ENCODE data around the gene TGM3.

TGM3 gene

GRCh38 chr20:2285613-2286012 is 10.2 kb upstream of the TGM3 start:
- H4K5ac ChIP-seq (ENCODE audit: low read length) = no peak overlapping the region
- no peak overlapping the region for H3K9ac ChIP-seq (ENCODE audit: low read length)
- DNase-seq = no peak
- no peak overlapping the region for H3K23ac ChIP-seq (ENCODE audit: low read length)
- H2BK15ac ChIP-seq (replicated peaks; ENCODE audit: low read depth) = no peak overlapping the region
- H4K8ac ChIP-seq (ENCODE audit: low read depth, low read length) = no peak overlapping the region
- H3K79me1 ChIP-seq (ENCODE audit: low read length) = no peaks in the 10 kb centered on the region
- no peak overlapping the region for H3K4ac ChIP-seq (ENCODE audit: low read depth, low read length)
- no peak overlapping the region for H3K56ac ChIP-seq (ENCODE audit: low read length)
- no peak overlapping the region for H2BK5ac ChIP-seq (ENCODE audit: low read length)
- H3K79me2 ChIP-seq (ENCODE audit: control insufficient read depth, insufficient read depth, low read length) = no peaks in the 10 kb centered on the region
- no peak overlapping the region for H3K27ac ChIP-seq (ENCODE audit: low read depth, low read length)
- H2BK120ac ChIP-seq (ENCODE audit: low read depth, low read length) = no peak overlapping the region
- no peaks in the 10 kb centered on the region for H3K36me3 ChIP-seq (ENCODE audit: control insufficient read depth, insufficient read depth, low read length)
- H3K4me2 ChIP-seq (ENCODE audit: low read length) = no peak overlapping the region
- H3K18ac ChIP-seq (ENCODE audit: low read length) = no peak overlapping the region
- H3K4me3 ChIP-seq (ENCODE audit: low read length) = no peak overlapping the region
- no peaks in the 10 kb centered on the region for H3K4me1 ChIP-seq (ENCODE audit: control insufficient read depth, low read depth, low read length)
- H2AK5ac ChIP-seq (ENCODE audit: low read length) = no peak overlapping the region
- no peaks in the 10 kb centered on the region for H3K27me3 ChIP-seq (ENCODE audit: insufficient read depth, low read length, poor library complexity)
- no CpG with 5 or more reads among the region's 4 CpGs for WGBS (ENCODE audit: extremely low coverage, insufficient coverage, low lambda C conversion rate)

- no peak overlapping the region for H3K23ac ChIP-seq (ENCODE audit: low read length)
- H2BK120ac ChIP-seq (ENCODE audit: low read depth, low read length) = no peak overlapping the region
- no peak overlapping the region for H3K4me3 ChIP-seq (ENCODE audit: low read length)
- no peak overlapping the region for H3K18ac ChIP-seq (ENCODE audit: low read length)
- no peak overlapping the region for H2AK5ac ChIP-seq (ENCODE audit: low read length)
- H3K27me3 ChIP-seq (ENCODE audit: insufficient read depth, low read length, poor library complexity) = no peaks in the 10 kb centered on the region
- WGBS (ENCODE audit: extremely low coverage, insufficient coverage, low lambda C conversion rate) = no CpG with 5 or more reads among the region's 3 CpGs
- no peak overlapping the region for H3K4me2 ChIP-seq (ENCODE audit: low read length)
- H3K4me1 ChIP-seq (ENCODE audit: control insufficient read depth, low read depth, low read length) = no peaks in the 10 kb centered on the region
- no peaks in the 10 kb centered on the region for H3K79me1 ChIP-seq (ENCODE audit: low read length)
- no peak overlapping the region for H2BK15ac ChIP-seq (replicated peaks; ENCODE audit: low read depth)
- H4K5ac ChIP-seq (ENCODE audit: low read length) = no peak overlapping the region
- no peak overlapping the region for H2BK5ac ChIP-seq (ENCODE audit: low read length)
- DNase-seq = no peak
- no peak overlapping the region for H3K56ac ChIP-seq (ENCODE audit: low read length)
- H3K79me2 ChIP-seq (ENCODE audit: control insufficient read depth, insufficient read depth, low read length) = no peaks in the 10 kb centered on the region
- no peak overlapping the region for H3K9ac ChIP-seq (ENCODE audit: low read length)
- H3K4ac ChIP-seq (ENCODE audit: low read depth, low read length) = no peak overlapping the region
- H3K27ac ChIP-seq (ENCODE audit: low read depth, low read length) = no peak overlapping the region
- no peak overlapping the region for H4K8ac ChIP-seq (ENCODE audit: low read depth, low read length)
- no peaks in the 10 kb centered on the region for H3K36me3 ChIP-seq (ENCODE audit: control insufficient read depth, insufficient read depth, low read length)
Measured at GRCh38 chr20:2287504-2287903, 8.3 kb upstream of the TGM3 start.

DNA sequence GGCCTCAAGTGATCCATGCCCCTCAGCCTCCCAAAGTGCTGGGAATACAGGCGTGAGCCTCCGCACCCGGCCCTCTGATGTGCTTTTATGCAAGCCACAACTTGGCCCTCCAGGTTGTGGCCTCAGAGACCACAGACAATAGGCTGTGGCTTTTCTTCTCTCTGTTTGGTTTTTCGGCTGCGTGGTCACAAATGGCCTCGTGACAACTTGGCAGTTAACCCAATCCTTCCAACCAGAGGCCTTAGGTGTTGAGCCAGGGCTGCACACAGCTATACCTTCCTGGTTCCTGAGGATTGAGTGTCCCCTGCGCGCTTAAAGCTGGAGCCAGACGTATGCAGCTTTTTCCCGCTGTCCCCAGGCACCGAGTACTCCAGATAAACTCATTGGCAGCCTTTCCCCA is 6.3 kb upstream of the TGM3 start:
- no peak overlapping the region for H3K56ac ChIP-seq (ENCODE audit: low read length)
- no peak overlapping the region for H3K4ac ChIP-seq (ENCODE audit: low read depth, low read length)
- no peak overlapping the region for H4K8ac ChIP-seq (ENCODE audit: low read depth, low read length)
- no peak overlapping the region for H2BK120ac ChIP-seq (ENCODE audit: low read depth, low read length)
- H3K9ac ChIP-seq (ENCODE audit: low read length) = no peak overlapping the region
- H2BK15ac ChIP-seq (replicated peaks; ENCODE audit: low read depth) = no peak overlapping the region
- H3K27me3 ChIP-seq (ENCODE audit: insufficient read depth, low read length, poor library complexity) = no peaks in the 10 kb centered on the region
- no peak overlapping the region for H3K27ac ChIP-seq (ENCODE audit: low read depth, low read length)
- H4K5ac ChIP-seq (ENCODE audit: low read length) = no peak overlapping the region
- no peaks in the 10 kb centered on the region for H3K79me1 ChIP-seq (ENCODE audit: low read length)
- H3K4me1 ChIP-seq (ENCODE audit: control insufficient read depth, low read depth, low read length) = no peaks in the 10 kb centered on the region
- H3K23ac ChIP-seq (ENCODE audit: low read length) = no peak overlapping the region
- no peak for DNase-seq
- H3K36me3 ChIP-seq (ENCODE audit: control insufficient read depth, insufficient read depth, low read length) = no peaks in the 10 kb centered on the region
- H3K18ac ChIP-seq (ENCODE audit: low read length) = no peak overlapping the region
- no peak overlapping the region for H3K4me3 ChIP-seq (ENCODE audit: low read length)
- no peak overlapping the region for H2BK5ac ChIP-seq (ENCODE audit: low read length)
- WGBS (ENCODE audit: extremely low coverage, insufficient coverage, low lambda C conversion rate) = no CpG with 5 or more reads among the region's 11 CpGs
- H3K4me2 ChIP-seq (ENCODE audit: low read length) = no peak overlapping the region
- no peaks in the 10 kb centered on the region for H3K79me2 ChIP-seq (ENCODE audit: control insufficient read depth, insufficient read depth, low read length)
- H2AK5ac ChIP-seq (ENCODE audit: low read length) = no peak overlapping the region

- no peak overlapping the region for H3K27ac ChIP-seq (ENCODE audit: low read depth, low read length)
- H3K23ac ChIP-seq (ENCODE audit: low read length) = no peak overlapping the region
- H4K5ac ChIP-seq (ENCODE audit: low read length) = no peak overlapping the region
- no peak overlapping the region for H2AK5ac ChIP-seq (ENCODE audit: low read length)
- no peaks in the 10 kb centered on the region for H3K27me3 ChIP-seq (ENCODE audit: insufficient read depth, low read length, poor library complexity)
- no peak for DNase-seq
- H3K4ac ChIP-seq (ENCODE audit: low read depth, low read length) = no peak overlapping the region
- no peak overlapping the region for H2BK5ac ChIP-seq (ENCODE audit: low read length)
- no peak overlapping the region for H2BK120ac ChIP-seq (ENCODE audit: low read depth, low read length)
- H3K18ac ChIP-seq (ENCODE audit: low read length) = no peak overlapping the region
- no peaks in the 10 kb centered on the region for H3K79me1 ChIP-seq (ENCODE audit: low read length)
- H3K4me1 ChIP-seq (ENCODE audit: control insufficient read depth, low read depth, low read length) = no peaks in the 10 kb centered on the region
- H3K9ac ChIP-seq (ENCODE audit: low read length) = no peak overlapping the region
- H2BK15ac ChIP-seq (replicated peaks; ENCODE audit: low read depth) = no peak overlapping the region
- H3K79me2 ChIP-seq (ENCODE audit: control insufficient read depth, insufficient read depth, low read length) = no peaks in the 10 kb centered on the region
- WGBS (ENCODE audit: extremely low coverage, insufficient coverage, low lambda C conversion rate) = no CpG with 5 or more reads among the region's 5 CpGs
- H3K4me2 ChIP-seq (ENCODE audit: low read length) = no peak overlapping the region
- H4K8ac ChIP-seq (ENCODE audit: low read depth, low read length) = no peak overlapping the region
- H3K4me3 ChIP-seq (ENCODE audit: low read length) = no peak overlapping the region
- H3K56ac ChIP-seq (ENCODE audit: low read length) = no peak overlapping the region
- H3K36me3 ChIP-seq (ENCODE audit: control insufficient read depth, insufficient read depth, low read length) = no peaks in the 10 kb centered on the region
Measured at GRCh38 chr20:2290486-2290885, 5.3 kb upstream of the TGM3 start.

DNA sequence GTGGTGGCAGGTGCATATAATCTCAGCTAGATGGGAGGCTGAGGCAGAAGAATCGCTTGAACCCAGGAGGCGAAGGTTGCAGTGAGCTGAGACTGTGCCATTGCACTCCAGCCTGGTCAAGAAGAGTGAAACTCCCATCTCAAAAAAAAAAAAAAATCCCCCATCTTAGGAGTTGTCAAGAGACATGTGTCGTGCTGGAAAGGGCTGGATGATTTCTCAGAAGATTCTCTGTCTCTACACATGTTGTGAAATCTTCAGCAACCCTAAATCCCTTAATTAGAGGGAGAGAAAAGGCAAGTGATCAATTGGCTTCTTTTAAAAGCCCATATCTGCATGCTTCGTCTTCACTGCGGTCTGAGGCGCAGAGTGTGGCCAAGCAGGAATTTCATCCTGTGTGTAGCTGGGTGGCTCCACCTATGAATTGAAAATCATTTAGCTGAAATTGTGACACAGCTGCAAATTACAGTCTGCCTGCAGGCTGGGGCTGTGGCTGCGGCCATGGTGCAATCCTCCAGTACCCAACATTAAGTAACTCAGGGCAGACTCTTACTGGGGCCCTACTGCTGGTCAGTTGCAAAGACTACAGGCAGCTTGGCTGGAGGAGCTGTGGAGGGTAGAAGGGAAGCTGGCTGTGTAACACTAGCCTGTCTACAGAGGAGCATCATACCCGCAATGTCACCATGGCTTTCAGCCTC is 3.2 kb upstream of the TGM3 start:
- Histone ChIP-seq H3K56ac (ENCODE audit: low read length) (no peak overlapping the region), H3K4me2 (ENCODE audit: low read length) (no peak overlapping the region), H3K79me2 (ENCODE audit: control insufficient read depth, insufficient read depth, low read length) (no peaks in the 10 kb centered on the region), H3K18ac (ENCODE audit: low read length) (no peak overlapping the region), H2BK15ac (replicated peaks; ENCODE audit: low read depth) (no peak overlapping the region), H3K4me3 (ENCODE audit: low read length) (no peak overlapping the region), H3K36me3 (ENCODE audit: control insufficient read depth, insufficient read depth, low read length) (no peaks in the 10 kb centered on the region), H3K9ac (ENCODE audit: low read length) (no peak overlapping the region), H2AK5ac (ENCODE audit: low read length) (no peak overlapping the region), H2BK5ac (ENCODE audit: low read length) (no peak overlapping the region), H3K23ac (ENCODE audit: low read length) (no peak overlapping the region), H2BK120ac (ENCODE audit: low read depth, low read length) (no peak overlapping the region), H3K4me1 (ENCODE audit: control insufficient read depth, low read depth, low read length) (no peaks in the 10 kb centered on the region), H4K8ac (ENCODE audit: low read depth, low read length) (no peak overlapping the region), H3K27me3 (ENCODE audit: insufficient read depth, low read length, poor library complexity) (no peaks in the 10 kb centered on the region), H4K5ac (ENCODE audit: low read length) (no peak overlapping the region), H3K27ac (ENCODE audit: low read depth, low read length) (no peak overlapping the region), H3K4ac (ENCODE audit: low read depth, low read length) (no peak overlapping the region), H3K79me1 (ENCODE audit: low read length) (no peaks in the 10 kb centered on the region)
- WGBS (ENCODE audit: extremely low coverage, insufficient coverage, low lambda C conversion rate) = no CpG with 5 or more reads among the region's 8 CpGs
- no peak for DNase-seq

DNA sequence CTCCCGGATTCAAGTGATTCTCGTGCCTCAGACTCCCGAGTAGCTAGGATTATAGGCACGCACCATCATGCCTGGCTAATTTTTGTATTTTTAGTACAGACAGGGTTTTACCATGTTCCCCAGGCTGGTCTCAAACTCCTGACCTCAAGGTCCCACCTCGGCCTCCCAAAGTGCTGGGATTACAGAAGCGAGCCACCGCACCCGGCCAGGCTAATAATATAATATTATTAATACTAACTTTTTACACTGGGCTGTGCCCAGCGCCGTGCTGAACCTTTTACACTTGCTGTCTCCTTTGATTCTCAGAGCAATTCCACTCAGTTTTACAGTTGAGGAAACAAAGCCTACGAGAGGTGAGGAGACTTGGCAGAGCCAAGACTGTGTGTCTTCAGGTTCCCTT is 2.3 kb upstream of the TGM3 start:
- WGBS (ENCODE audit: extremely low coverage, insufficient coverage, low lambda C conversion rate) = no CpG with 5 or more reads among the region's 11 CpGs
- no peak for DNase-seq
- no peak overlapping the region for H2AK5ac ChIP-seq (ENCODE audit: low read length)

More for the DNA sequence above, 2.3 kb upstream of the TGM3 start:
- H3K18ac ChIP-seq (ENCODE audit: low read length) = no peak overlapping the region
- H3K79me2 ChIP-seq (ENCODE audit: control insufficient read depth, insufficient read depth, low read length) = no peaks in the 10 kb centered on the region
- no peak overlapping the region for H3K4me2 ChIP-seq (ENCODE audit: low read length)
- H3K27ac ChIP-seq (ENCODE audit: low read depth, low read length) = no peak overlapping the region
- no peaks in the 10 kb centered on the region for H3K27me3 ChIP-seq (ENCODE audit: insufficient read depth, low read length, poor library complexity)
- H3K23ac ChIP-seq (ENCODE audit: low read length) = no peak overlapping the region
- no peak overlapping the region for H4K5ac ChIP-seq (ENCODE audit: low read length)
- no peak overlapping the region for H3K56ac ChIP-seq (ENCODE audit: low read length)
- no peak overlapping the region for H2BK5ac ChIP-seq (ENCODE audit: low read length)
- H2BK15ac ChIP-seq (replicated peaks; ENCODE audit: low read depth) = no peak overlapping the region
- no peaks in the 10 kb centered on the region for H3K36me3 ChIP-seq (ENCODE audit: control insufficient read depth, insufficient read depth, low read length)
- H3K4me1 ChIP-seq (ENCODE audit: control insufficient read depth, low read depth, low read length) = no peaks in the 10 kb centered on the region
- no peak overlapping the region for H3K4me3 ChIP-seq (ENCODE audit: low read length)
- no peaks in the 10 kb centered on the region for H3K79me1 ChIP-seq (ENCODE audit: low read length)
- H3K9ac ChIP-seq (ENCODE audit: low read length) = no peak overlapping the region
- H3K4ac ChIP-seq (ENCODE audit: low read depth, low read length) = no peak overlapping the region
- no peak overlapping the region for H4K8ac ChIP-seq (ENCODE audit: low read depth, low read length)
- H2BK120ac ChIP-seq (ENCODE audit: low read depth, low read length) = no peak overlapping the region
